Lower lobe of right lung (tissue), 2 donors: ENCODE measurements around the gene MAPK7. TPM values are rescaled to one million over a fixed set of nuclear protein-coding genes. Genes with fewer than 3 reads are reported as not detected.

Experiments
- ATAC-seq, 2 donors: fragments of 200-7000 bp; cut with Tn5 transposase; one replicate each; pipeline ENCODE4 v1.9.1; 2020 to 2022; ENCODE audit warnings: mild to moderate bottlenecking in 2 of 2, moderate library complexity in 2 of 2
- DNase-seq: peaks from one replicate; pipeline ENCODE4 v3.0.0-alpha.2; 2020
- H3K27ac ChIP-seq: fragments of 200-600 bp; one replicate; pipeline ENCODE4 v1.8.0; 2022
- H3K27me3 ChIP-seq: fragments of 200-600 bp; one replicate; pipeline ENCODE4 v1.8.0; 2022; ENCODE audit warnings: low read depth
- H3K36me3 ChIP-seq: fragments of 200-600 bp; one replicate; pipeline ENCODE4 v1.8.0; 2022; ENCODE audit warnings: mild to moderate bottlenecking
- H3K4me1 ChIP-seq: fragments of 200-600 bp; one replicate; pipeline ENCODE4 v1.8.0; 2022
- H3K4me3 ChIP-seq: fragments of 200-600 bp; one replicate; pipeline ENCODE4 v1.8.0; 2022; ENCODE audit warnings: mild to moderate bottlenecking
- H3K9me3 ChIP-seq: fragments of 200-600 bp; one replicate; pipeline ENCODE4 v1.8.0; 2022
- CTCF ChIP-seq: fragments of 200-600 bp; IDR thresholded peaks from one replicate; pipeline ENCODE4 v1.8.0; 2022; ENCODE audit warnings: antibody characterized with exemption, mild to moderate bottlenecking
- intact Hi-C: fragments of 100-400 bp; cut with DNase I; formaldehyde crosslinking; loops from one replicate; pipeline ENCODE4 v1.11.0; 2022
- total RNA-seq: library from RNA; stranded (reverse); fragmentation: NEBNext Ultra II Directional; extraction: Animal tissue kit (Norgen Biotek cat#: 25700); gene quantifications from one replicate; pipeline ENCODE4 v1.2.1, GENCODE V29; 2021
- donor health status: DM: no; HTN: yes; CAD: no; lungs with severe emphysema.

MAPK7 gene
- total RNA-seq, 1 donor from 2014 or later, result 22.2 TPM

- intact Hi-C loops, result no loop called here
- ATAC-seq (peak; percentile 34 to 44), DNase-seq (no peak)
- H3K27ac ChIP-seq, result peak within 1 kb of the TSS; percentile 77
- no peaks in the 10 kb centered on the region for H3K9me3 ChIP-seq
- H3K27me3 ChIP-seq, result no peaks in the 10 kb centered on the region
- H3K4me1 ChIP-seq, result peaks cover 70% of the 10 kb centered on the region
- H3K36me3 ChIP-seq, result peaks cover 35% of the 10 kb centered on the region
- TF ChIP-seq CTCF, result no peak
- H3K4me3 ChIP-seq, result peak within 1 kb of the TSS; percentile 51
Measured at GRCh38 chr17:19386974-19387920, 8.9 kb downstream of the MAPK7 start, which contains the start of gene MFAP4. MFAP4 (minus strand) TSS chr17:19387190; CDS start chr17:19387155, 35 bp downstream.

GRCh38 chr17:19387921-19388521 lies 9.7 kb downstream of the MAPK7 start:
- DNase-seq, result no peak
- TF ChIP-seq CTCF, result no peak
- H3K4me1 ChIP-seq, result peaks cover 66% of the 10 kb centered on the region
- H3K27ac ChIP-seq, result peak overlapping the region; percentile 77
- ATAC-seq, result peak in 1 of 2 donors; percentile 13
- no peaks in the 10 kb centered on the region for H3K9me3 ChIP-seq
- intact Hi-C loops, result no loop called here
- peaks cover 27% of the 10 kb centered on the region for H3K36me3 ChIP-seq
- H3K27me3 ChIP-seq, result no peaks in the 10 kb centered on the region
- no peak overlapping the region for H3K4me3 ChIP-seq

GRCh38 chr17:19388791-19389785 lies 10.8 kb downstream of the MAPK7 start:
- DNase-seq, result no peak
- Histone ChIP-seq H3K9me3 (no peaks in the 10 kb centered on the region), H3K4me1 (peaks cover 55% of the 10 kb centered on the region), H3K4me3 (no peak overlapping the region), H3K27ac (peak overlapping the region; percentile 77), H3K27me3 (no peaks in the 10 kb centered on the region), H3K36me3 (peaks cover 16% of the 10 kb centered on the region)
- TF ChIP-seq CTCF, result no peak
- ATAC-seq, result no peak
- intact Hi-C loops, result no loop called here

- intact Hi-C loops, result no loop called here
- Histone ChIP-seq H3K4me1 (peaks cover 37% of the 10 kb centered on the region), H3K9me3 (no peaks in the 10 kb centered on the region), H3K36me3 (no peaks in the 10 kb centered on the region), H3K4me3 (no peak overlapping the region), H3K27ac (no peak overlapping the region), H3K27me3 (no peaks in the 10 kb centered on the region)
- ATAC-seq (no peak), DNase-seq (no peak)
- TF ChIP-seq CTCF, result no peak
Measured at GRCh38 chr17:19390951-19391350, 12.7 kb downstream of the MAPK7 start.

- Histone ChIP-seq H3K9me3 (no peaks in the 10 kb centered on the region), H3K27ac (no peak overlapping the region), H3K27me3 (no peaks in the 10 kb centered on the region), H3K4me1 (peaks cover 32% of the 10 kb centered on the region), H3K36me3 (no peaks in the 10 kb centered on the region), H3K4me3 (no peak overlapping the region)
- ATAC-seq (no peak), DNase-seq (no peak)
- TF ChIP-seq CTCF, result no peak
- intact Hi-C loops, result no loop called here
Measured at GRCh38 chr17:19391432-19391831, 13.1 kb downstream of the MAPK7 start.
